Endodermal cell (in vitro differentiated cells): ENCODE measurements around the gene KRT33B. TPM values are rescaled to one million over a fixed set of nuclear protein-coding genes. Genes with fewer than 3 reads are reported as not detected.

Source experiments
- DNase-seq: peaks from one replicate; pipeline ENCODE4 v3.0.0-alpha.2; 2017
- H3K27ac ChIP-seq: 2 replicates; pipeline ENCODE4 v1.5.1; 2013; ENCODE audit warnings: mild to moderate bottlenecking, low read depth, low read length, moderate library complexity
- H3K27me3 ChIP-seq: 2 replicates; pipeline ENCODE4 v1.6.1; 2013; ENCODE audit warnings: mild to moderate bottlenecking, low read length, moderate library complexity; ENCODE audit not compliant: insufficient read depth, control insufficient read depth, poor library complexity, severe bottlenecking
- H3K36me3 ChIP-seq: 2 replicates; pipeline ENCODE4 v1.7.0; 2013; ENCODE audit warnings: mild to moderate bottlenecking, low read length, moderate library complexity; ENCODE audit not compliant: control insufficient read depth, insufficient read depth
- H3K4me1 ChIP-seq: one replicate; pipeline ENCODE4 v1.7.0; 2013; ENCODE audit warnings: low read length; ENCODE audit not compliant: control insufficient read depth, insufficient read depth
- H3K4me3 ChIP-seq: 2 replicates; pipeline ENCODE4 v1.5.1; 2013; ENCODE audit warnings: mild to moderate bottlenecking, low read length, moderate library complexity
- H3K9ac ChIP-seq: 2 replicates; pipeline ENCODE4 v1.6.1; 2013; ENCODE audit warnings: mild to moderate bottlenecking, low read length, moderate library complexity; ENCODE audit not compliant: poor library complexity, severe bottlenecking; ENCODE audit errors: extremely low read depth
- H3K9me3 ChIP-seq: 2 replicates; pipeline ENCODE4 v1.6.1; 2013; ENCODE audit warnings: mild to moderate bottlenecking, low read length, moderate library complexity; ENCODE audit not compliant: control insufficient read depth
- H3K27ac Mint-ChIP-seq: 2 replicates; pipeline ENCODE4 v1.8.0; 2020; ENCODE audit warnings: mixed read lengths
- H3K27me3 Mint-ChIP-seq: 2 replicates; pipeline ENCODE4 v1.8.0; 2021; ENCODE audit warnings: mild to moderate bottlenecking, mixed read lengths; ENCODE audit not compliant: insufficient read depth
- H3K36me3 Mint-ChIP-seq: 2 replicates; pipeline ENCODE4 v1.8.0; 2020; ENCODE audit warnings: low read depth, mixed read lengths
- H3K4me1 Mint-ChIP-seq: 2 replicates; pipeline ENCODE4 v1.8.0; 2020; ENCODE audit warnings: mixed read lengths
- H3K4me3 Mint-ChIP-seq: 2 replicates; pipeline ENCODE4 v1.8.0; 2020; ENCODE audit warnings: mild to moderate bottlenecking, moderate library complexity, mixed read lengths
- H3K9me3 Mint-ChIP-seq: 2 replicates; pipeline ENCODE4 v1.8.0; 2020; ENCODE audit warnings: mild to moderate bottlenecking, mixed read lengths
- CTCF ChIP-seq: fragments of 200-600 bp; sonication (generic); conservative IDR thresholded peaks from 2 replicates; pipeline ENCODE4 v1.5.0; 2021; ENCODE audit warnings: antibody characterized with exemption, mild to moderate bottlenecking
- WGBS, 2 experiments: methylation state at CpG; one replicate each; pipeline versions ENCODE4 v1.1.5 to v1.1.7; 2013; ENCODE audit warnings: missing lambda C conversion rate in 2 of 2, mixed read lengths in 1 of 2; ENCODE audit not compliant: insufficient coverage in 1 of 2, insufficient read length in 1 of 2; 5-methylcytosine and 5-hydroxymethylcytosine counted together
- total RNA-seq, 2 donors: library from RNA; stranded (reverse); fragmentation: NEBNext Ultra II Directional in 1 of 2; extraction: Animal tissue kit (Norgen Biotek cat#: 25700) in 1 of 2; gene quantifications; 2 replicates in 1 of 2; 3 replicates in 1 of 2; pipeline ENCODE4 v1.2.1, GENCODE V29; 2021

The KRT33B gene
- total RNA-seq, 2 donors from 2014 or later: not detected

- Histone ChIP-seq H3K27me3 (no peaks in the 10 kb centered on the region), H3K9ac (no peak overlapping the region), H3K9me3 (no peaks in the 10 kb centered on the region), H3K27ac (no peak overlapping the region), H3K4me3 (no peak overlapping the region), H3K36me3 (no peaks in the 10 kb centered on the region), H3K4me1 (no peaks in the 10 kb centered on the region)
- 95 to 97% methylated on average over 17 to 20 of the region's 20 CpGs for WGBS, 2 experiments
- TF ChIP-seq CTCF: no peak
- peaks cover 5% of the 10 kb centered on the region for H3K4me1 Mint-ChIP-seq
- H3K36me3 Mint-ChIP-seq: no peaks in the 10 kb centered on the region
- DNase-seq: no peak
- no peaks in the 10 kb centered on the region for H3K27me3 Mint-ChIP-seq
- no peak overlapping the region for H3K27ac Mint-ChIP-seq
- no peak overlapping the region for H3K4me3 Mint-ChIP-seq
- H3K9me3 Mint-ChIP-seq: no peaks in the 10 kb centered on the region
Measured at GRCh38 chr17:41411072-41411840, 41.6 kb upstream of the KRT33B start.

GRCh38 chr17:41407226-41407625 lies 37.6 kb upstream of the KRT33B start:
- peak; percentile 29 for DNase-seq
- Mint-ChIP-seq H3K27ac (no peak overlapping the region), H3K4me3 (no peak overlapping the region), H3K9me3 (no peaks in the 10 kb centered on the region), H3K4me1 (no peaks in the 10 kb centered on the region), H3K36me3 (no peaks in the 10 kb centered on the region), H3K27me3 (peaks cover 4% of the 10 kb centered on the region)
- H3K36me3 ChIP-seq: no peaks in the 10 kb centered on the region
- H3K9me3 ChIP-seq: no peaks in the 10 kb centered on the region
- H3K27me3 ChIP-seq: no peaks in the 10 kb centered on the region
- H3K4me1 ChIP-seq: no peaks in the 10 kb centered on the region
- H3K27ac ChIP-seq: no peak overlapping the region
- no peak for TF ChIP-seq CTCF
- H3K4me3 ChIP-seq: no peak overlapping the region
- WGBS, 2 experiments: 94% methylated on average over 5 to 10 of the region's 10 CpGs
- no peak overlapping the region for H3K9ac ChIP-seq

- no peak overlapping the region for H3K4me3 Mint-ChIP-seq
- H3K36me3 Mint-ChIP-seq: no peaks in the 10 kb centered on the region
- peaks cover 5% of the 10 kb centered on the region for H3K27me3 Mint-ChIP-seq
- H3K9me3 Mint-ChIP-seq: no peaks in the 10 kb centered on the region
- Histone ChIP-seq H3K9ac (no peak overlapping the region), H3K4me1 (no peaks in the 10 kb centered on the region), H3K4me3 (no peak overlapping the region), H3K36me3 (no peaks in the 10 kb centered on the region), H3K27ac (no peak overlapping the region), H3K27me3 (no peaks in the 10 kb centered on the region), H3K9me3 (no peaks in the 10 kb centered on the region)
- H3K27ac Mint-ChIP-seq: no peak overlapping the region
- H3K4me1 Mint-ChIP-seq: no peaks in the 10 kb centered on the region
- DNase-seq: peak; percentile 67
- peak; percentile 41 for TF ChIP-seq CTCF
- 70 to 80% methylated on average over 2 to 5 of the region's 5 CpGs for WGBS, 2 experiments
Measured at GRCh38 chr17:41406205-41406604, 36.6 kb upstream of the KRT33B start.
